ENCODE results near the gene ARL4D. TPM values are rescaled to one million over a fixed set of nuclear protein-coding genes. Genes with fewer than 3 reads are reported as not detected.

Gene ARL4D
- total RNA-seq, 1 experiment from 2014 or later: 11.5 TPM

DNA sequence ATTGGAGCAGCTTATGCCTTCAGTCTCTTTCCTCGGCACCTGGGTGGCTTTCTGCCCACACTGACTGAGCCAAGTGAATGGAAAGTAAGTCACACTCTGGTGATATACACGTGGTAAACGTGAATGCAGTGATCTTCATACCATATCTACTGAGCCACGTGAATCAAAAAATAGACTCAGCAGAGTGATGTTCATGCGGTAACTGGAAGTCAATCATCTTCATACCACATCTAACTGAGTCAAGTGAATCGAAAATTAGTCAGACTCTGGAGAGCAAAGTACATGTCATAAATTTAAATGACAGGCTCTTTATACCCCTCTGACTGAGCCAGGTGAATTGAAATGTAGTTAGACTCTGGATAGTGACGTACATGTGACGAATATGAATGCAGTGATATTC lies 47.1 kb upstream of the ARL4D start:
- no TSS peak for BruUV-seq (replicated peaks)
- ATAC-seq: no peak

DNA sequence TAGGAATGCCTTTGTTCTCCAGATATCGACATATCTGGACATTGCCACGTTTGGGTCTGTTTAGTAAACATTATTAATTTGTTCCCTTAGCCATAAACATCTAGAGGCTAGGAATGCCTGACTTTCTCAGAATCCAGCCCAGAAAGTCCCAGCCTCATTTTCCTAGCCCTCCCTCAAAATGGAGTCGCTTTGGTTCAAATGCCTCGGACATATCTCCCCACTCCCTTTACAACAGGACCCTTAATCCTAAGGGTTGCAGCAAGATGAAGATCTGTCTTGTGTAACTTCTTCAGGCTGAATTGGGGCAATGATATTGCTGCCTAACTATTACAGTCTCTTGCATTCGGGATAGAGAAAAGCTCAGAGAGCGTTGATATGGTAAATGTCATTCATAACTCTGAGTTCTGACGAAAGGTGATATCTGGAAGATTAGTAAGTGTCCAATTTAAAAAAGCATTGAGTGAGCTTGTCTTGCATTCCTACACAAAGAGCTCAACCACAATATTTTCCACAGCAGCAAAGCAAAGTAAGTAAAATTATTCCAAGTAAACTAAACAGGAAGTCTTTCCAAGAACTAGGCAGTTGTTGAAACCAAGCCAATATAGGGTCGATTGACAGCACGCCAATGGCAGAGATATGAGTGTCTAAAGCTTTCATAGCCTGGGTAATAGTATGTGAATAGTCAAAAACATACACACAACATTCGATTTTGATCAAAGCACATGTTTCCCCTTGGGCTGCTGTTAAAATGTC lies 46.0 kb upstream of the ARL4D start:
- H3K36me3 ChIP-seq (ENCODE audit: control insufficient read depth in 1 of 2, insufficient read depth in 2 of 2, low read length in 2 of 2): no peaks in the 10 kb centered on the region
- no peak for DNase-seq (ENCODE audit: low read depth, low spot score)
- no peaks in the 10 kb centered on the region for H3K79me2 ChIP-seq (ENCODE audit: insufficient read depth, low read length)
- peaks cover 13 to 16% of the 10 kb centered on the region in 2 experiments; a peak in 3 of 4 replicates for H3K9me3 ChIP-seq (ENCODE audit: control insufficient read depth in 1 of 2, insufficient read depth in 1 of 2, low read depth in 1 of 2, low read length in 2 of 2)
- H3K4me2 ChIP-seq (ENCODE audit: low read length): no peak overlapping the region
- no peaks in the 10 kb centered on the region for H3K9me2 ChIP-seq (ENCODE audit: insufficient read depth)
- no peaks in the 10 kb centered on the region for H3K27me3 ChIP-seq (ENCODE audit: insufficient read depth, low read length)
- intact Hi-C loops (cut with micrococcal nuclease): no loop called here
- ChIA-PET POLR2A (interaction anchor here (1.0 kb wide), 1 partner anchor 15 kb away, joined by 3 read pairs; no protein-coding TSS in a partner anchor), CTCF (no interaction called here), RAD21 (ENCODE audit: low non-redundant PET in 1 of 2, low total read pairs in 2 of 2, uncharacterized antibody in 2 of 2, unreplicated experiment in 2 of 2) (no interaction called here)
- H3K4me3 ChIP-seq (replicated peaks in 1 of 2; ENCODE audit: low read depth in 1 of 2, low read length in 2 of 2): no peak overlapping the region
- ATAC-seq: no peak
- H3K27ac ChIP-seq (ENCODE audit: low read depth, low read length): no peak overlapping the region
- H3K9ac ChIP-seq (ENCODE audit: low read length): no peak overlapping the region
- H2AFZ ChIP-seq (ENCODE audit: low read depth, low read length, poor library complexity, severe bottlenecking): no peak overlapping the region
- no peaks in the 10 kb centered on the region for H4K20me1 ChIP-seq (ENCODE audit: insufficient read depth)
- no peaks in the 10 kb centered on the region for H3K4me1 ChIP-seq (ENCODE audit: control insufficient read depth in 1 of 2, insufficient read depth in 2 of 2, low read length in 2 of 2)
- BruUV-seq (replicated peaks): no TSS peak
- TF ChIP-seq EGR1 (IDR thresholded peaks at IDR 0.05; ENCODE audit: low read depth) (no peak), SP1 (IDR thresholded peaks at IDR 0.05; ENCODE audit: low read depth) (no peak)

More for the DNA sequence above, 47.1 kb upstream of the ARL4D start:
- no peaks in the 10 kb centered on the region for H4K20me1 ChIP-seq (ENCODE audit: insufficient read depth)
- TF ChIP-seq SP1 (IDR thresholded peaks at IDR 0.05; ENCODE audit: low read depth) (no peak), POLR2AphosphoS5 (IDR thresholded peaks at IDR 0.05; ENCODE audit: low read depth, low read length) (no peak), ZNF274 (IDR thresholded peaks at IDR 0.05; ENCODE audit: low read depth, low read length) (no peak), CBX3 (IDR thresholded peaks at IDR 0.05; ENCODE audit: low read depth) (no peak), TCF7L2 (IDR thresholded peaks at IDR 0.05; ENCODE audit: borderline replicate concordance, extremely low read depth, insufficient read depth, insufficient read length) (no peak), EZH2 (IDR thresholded peaks at IDR 0.05) (no peak)
- TF ChIP-seq, protein P1, sequence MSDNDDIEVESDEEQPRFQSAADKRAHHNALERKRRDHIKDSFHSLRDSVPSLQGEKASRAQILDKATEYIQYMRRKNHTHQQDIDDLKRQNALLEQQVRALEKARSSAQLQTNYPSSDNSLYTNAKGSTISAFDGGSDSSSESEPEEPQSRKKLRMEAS (IDR thresholded peaks at IDR 0.05): no peak
- TF ChIP-seq, protein P2, sequence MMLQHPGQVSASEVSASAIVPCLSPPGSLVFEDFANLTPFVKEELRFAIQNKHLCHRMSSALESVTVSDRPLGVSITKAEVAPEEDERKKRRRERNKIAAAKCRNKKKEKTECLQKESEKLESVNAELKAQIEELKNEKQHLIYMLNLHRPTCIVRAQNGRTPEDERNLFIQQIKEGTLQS (IDR thresholded peaks at IDR 0.05): no peak
- no peaks in the 10 kb centered on the region for H3K27me3 ChIP-seq (ENCODE audit: insufficient read depth, low read length)
- ChIA-PET RAD21 (ENCODE audit: low non-redundant PET in 1 of 2, low total read pairs in 2 of 2, uncharacterized antibody in 2 of 2, unreplicated experiment in 2 of 2) (no interaction called here), CTCF (no interaction called here), POLR2A (no interaction called here)
- no peak overlapping the region for H3K4me3 ChIP-seq (replicated peaks in 1 of 2; ENCODE audit: low read depth in 1 of 2, low read length in 2 of 2)
- no peak overlapping the region for H3K4me2 ChIP-seq (ENCODE audit: low read length)
- H3K9ac ChIP-seq (ENCODE audit: low read length): no peak overlapping the region
- no peaks in the 10 kb centered on the region for H3K36me3 ChIP-seq (ENCODE audit: control insufficient read depth in 1 of 2, insufficient read depth in 2 of 2, low read length in 2 of 2)
- H3K79me2 ChIP-seq (ENCODE audit: insufficient read depth, low read length): no peaks in the 10 kb centered on the region
- H2AFZ ChIP-seq (ENCODE audit: low read depth, low read length, poor library complexity, severe bottlenecking): no peak overlapping the region
- peaks cover 16 to 27% of the 10 kb centered on the region in 2 experiments; a peak in 3 of 4 replicates for H3K9me3 ChIP-seq (ENCODE audit: control insufficient read depth in 1 of 2, insufficient read depth in 1 of 2, low read depth in 1 of 2, low read length in 2 of 2)
- no peaks in the 10 kb centered on the region for H3K9me2 ChIP-seq (ENCODE audit: insufficient read depth)
- intact Hi-C loops (cut with micrococcal nuclease): no loop called here
- no peak for DNase-seq (ENCODE audit: low read depth, low spot score)
- no peaks in the 10 kb centered on the region for H3K4me1 ChIP-seq (ENCODE audit: control insufficient read depth in 1 of 2, insufficient read depth in 2 of 2, low read length in 2 of 2)
- no peak overlapping the region for H3K27ac ChIP-seq (ENCODE audit: low read depth, low read length)

Data from HCT116 (cell line).